Measurements from ENCODE around the gene XRCC3.
A peak's percentile ranks its signal among the peaks of the same experiment; 100 is the strongest.
"Not testable (repeated sequence)": the region's sequence is repeated elsewhere in the genome, so short reads cannot be mapped to it uniquely, and the experiment has no call there.

Gene XRCC3

DNA sequence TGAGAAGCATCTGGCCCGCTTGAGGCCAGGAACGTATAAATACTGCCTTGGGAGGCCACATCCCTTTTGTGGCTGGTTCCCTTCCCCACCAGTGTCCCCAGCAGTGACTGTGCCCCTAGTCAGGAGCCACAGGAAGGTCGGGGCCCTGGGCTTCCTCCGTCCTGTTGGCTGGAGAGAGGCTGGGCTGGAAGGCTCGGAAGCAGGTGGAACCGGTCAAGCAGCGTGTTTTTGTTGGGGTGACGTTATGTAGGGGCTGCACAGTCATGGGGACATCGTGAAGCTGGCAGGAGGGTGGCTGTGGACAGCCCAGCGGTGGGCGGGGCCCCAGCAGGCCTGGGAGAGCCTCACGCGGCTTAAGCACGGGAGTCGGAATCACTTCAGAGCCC is 10.1 kb downstream of the XRCC3 start:
- no peak for DNase-seq

DNA sequence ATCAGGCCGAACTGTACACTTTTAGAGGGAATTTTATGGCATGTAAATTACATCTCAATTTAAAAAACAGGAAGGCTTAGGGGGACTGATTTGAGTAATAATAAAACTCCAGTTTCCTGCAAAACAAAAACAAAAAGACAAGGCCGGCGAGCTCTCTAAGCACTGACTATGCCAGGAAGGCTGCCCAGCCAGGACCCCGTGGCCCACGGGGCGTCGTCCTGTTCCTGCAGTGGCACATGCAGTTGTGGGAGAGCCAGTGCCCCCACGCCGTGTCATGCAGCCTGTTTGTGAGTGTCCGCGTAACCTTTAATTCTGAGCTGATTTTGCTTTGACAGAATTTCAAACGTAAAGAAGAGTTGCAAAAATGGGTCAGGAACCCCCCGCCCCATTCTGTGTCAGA is 10.5 kb downstream of the XRCC3 start:
- DNase-seq: no peak

DNA sequence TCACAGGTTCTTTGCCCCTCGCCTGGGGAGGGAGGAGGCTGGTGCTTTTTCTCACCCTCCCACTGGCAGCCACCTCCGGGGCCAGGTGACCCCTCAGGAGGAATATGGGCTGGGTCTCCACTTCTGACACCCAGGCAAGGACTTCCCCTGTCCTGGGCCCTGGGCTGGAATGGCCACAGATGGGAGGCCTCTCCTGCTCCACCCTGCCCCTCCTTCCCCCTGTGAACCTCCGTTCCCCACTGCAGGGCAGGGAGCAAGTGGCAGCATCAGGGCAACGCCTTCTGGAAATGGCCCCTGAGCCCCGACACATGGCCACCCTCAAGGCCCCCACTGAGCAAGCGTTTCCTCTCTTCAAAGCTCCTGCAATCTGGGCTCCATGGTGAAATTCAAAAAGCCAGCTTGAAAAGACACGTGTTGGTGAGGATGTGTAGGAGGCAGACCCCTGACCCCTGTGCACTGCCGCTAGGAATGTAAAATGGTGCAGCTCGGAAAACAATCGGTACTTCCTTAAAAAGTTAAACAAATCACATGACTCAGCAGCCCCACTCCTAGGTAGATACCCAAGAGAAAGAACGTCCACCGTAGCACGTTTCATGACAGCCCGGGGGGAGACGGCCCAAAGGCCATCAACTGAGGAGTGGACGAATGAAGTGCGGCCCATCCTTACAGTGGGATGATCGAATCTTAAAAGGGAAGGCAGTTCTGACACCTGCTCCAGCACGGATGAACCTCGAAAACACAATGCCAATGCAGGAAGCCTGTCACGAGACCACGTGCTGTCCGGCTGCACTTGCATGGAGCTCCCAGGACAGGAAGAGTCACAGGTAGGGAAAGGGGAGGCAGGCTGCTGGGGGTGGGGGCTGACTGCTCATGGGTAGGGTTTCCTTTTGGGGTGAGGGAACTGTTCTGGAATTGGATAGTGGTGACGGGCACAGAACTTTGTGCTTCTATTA is 11.5 kb downstream of the XRCC3 start:
- no peak for DNase-seq

DNA sequence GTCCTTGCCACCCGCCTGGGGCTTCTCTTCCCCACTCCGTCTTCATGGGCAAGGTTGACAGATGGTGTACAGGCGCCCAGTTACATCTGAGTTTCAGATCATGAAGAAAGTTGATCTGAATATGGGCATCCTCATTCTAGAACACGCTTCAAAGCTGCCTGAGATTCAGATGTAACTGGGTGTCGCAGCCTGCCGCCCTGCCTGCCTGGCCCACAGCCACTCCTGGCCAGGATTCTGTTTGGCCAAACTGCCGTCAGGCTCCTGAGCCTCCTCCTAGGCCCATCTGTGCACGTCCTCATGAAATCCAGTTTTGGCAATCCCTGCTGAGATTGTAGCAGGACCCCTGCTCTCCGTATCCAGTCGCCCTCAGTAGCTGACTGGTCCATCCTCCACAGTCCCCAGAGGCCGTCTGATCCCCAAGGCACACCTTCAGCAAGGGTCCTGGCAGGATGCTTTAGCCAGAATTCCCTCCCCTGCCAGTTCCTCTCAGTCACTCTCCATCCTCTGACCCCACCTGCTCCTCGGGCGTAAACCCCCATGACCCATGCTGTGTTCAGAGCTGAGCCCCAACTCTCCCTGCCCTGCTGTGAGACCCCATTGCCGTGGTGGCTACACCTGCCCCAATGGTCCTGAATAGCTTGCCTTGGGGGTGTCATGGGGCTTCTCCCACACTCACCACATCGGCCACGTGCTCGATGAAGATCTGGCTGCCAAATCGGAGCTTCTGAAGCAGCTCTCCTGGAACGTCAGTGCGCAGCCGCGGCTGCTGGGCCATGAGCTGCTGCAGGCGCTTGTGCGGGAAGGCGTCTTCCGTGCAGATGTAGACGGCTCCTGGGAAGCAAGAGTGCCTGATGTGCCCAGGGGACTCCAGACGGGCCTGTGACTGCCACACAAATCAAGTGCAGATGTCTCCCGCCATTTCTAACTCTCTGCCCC is 12.5 kb downstream of the XRCC3 start:
- peak; percentile 80 to 89 for DNase-seq

DNA sequence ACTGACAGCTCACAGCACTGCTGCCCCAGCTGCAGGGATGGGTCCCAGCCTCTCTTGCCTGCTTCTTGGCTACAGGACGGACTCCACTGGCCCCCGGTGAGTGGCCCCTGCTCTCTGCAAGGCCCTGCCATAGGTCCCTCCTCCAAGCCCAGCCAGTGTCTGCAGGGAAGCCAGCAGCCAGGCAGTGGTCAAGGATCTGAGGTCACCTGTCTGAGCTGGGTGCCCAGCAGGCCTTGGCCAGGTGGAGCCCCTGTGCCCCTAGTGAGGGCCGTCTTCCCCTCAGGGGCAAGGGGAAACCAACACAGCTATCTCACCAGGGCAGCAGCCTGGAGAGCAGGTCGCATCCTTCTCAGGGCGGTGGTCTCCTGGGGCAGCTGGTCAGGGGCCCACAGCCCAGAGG is 13.2 kb downstream of the XRCC3 start:
- DNase-seq: no peak

DNA sequence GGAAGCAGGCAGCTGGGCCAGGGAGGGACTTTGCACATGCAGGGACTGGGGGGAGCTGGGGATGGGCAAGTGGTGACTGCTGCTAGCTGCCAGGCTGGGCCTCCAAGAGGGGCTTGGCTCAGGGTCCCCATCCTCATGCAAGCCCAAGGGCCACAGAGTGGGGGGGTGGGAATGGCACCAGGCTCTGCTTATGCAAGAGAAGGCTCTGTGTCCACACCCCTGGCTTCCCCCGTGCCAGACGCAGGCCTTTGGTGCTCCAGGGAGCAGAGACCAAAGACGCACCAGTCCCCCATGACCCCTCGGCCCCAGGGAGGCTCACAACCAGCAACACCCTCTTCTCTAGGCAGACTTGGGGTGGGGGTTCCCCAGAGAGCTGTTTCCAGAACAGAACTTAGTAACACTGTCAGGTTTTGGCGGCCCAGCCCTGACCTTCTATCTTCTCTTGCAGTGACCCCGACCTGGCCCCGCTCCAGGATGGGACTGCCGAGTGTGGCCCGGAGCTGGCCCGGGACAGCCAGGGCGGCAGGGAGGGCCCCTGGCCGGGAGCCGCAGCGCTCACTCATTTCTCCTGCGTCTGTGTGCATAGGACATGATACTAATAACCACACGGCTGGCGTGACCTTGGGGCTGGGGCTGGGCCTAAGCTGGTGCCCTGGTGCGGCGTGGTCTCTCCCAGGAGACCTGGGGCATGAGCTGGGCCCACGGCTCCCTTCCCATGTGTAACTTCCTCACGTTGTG is 14.3 kb downstream of the XRCC3 start:
- DNase-seq: no peak

DNA sequence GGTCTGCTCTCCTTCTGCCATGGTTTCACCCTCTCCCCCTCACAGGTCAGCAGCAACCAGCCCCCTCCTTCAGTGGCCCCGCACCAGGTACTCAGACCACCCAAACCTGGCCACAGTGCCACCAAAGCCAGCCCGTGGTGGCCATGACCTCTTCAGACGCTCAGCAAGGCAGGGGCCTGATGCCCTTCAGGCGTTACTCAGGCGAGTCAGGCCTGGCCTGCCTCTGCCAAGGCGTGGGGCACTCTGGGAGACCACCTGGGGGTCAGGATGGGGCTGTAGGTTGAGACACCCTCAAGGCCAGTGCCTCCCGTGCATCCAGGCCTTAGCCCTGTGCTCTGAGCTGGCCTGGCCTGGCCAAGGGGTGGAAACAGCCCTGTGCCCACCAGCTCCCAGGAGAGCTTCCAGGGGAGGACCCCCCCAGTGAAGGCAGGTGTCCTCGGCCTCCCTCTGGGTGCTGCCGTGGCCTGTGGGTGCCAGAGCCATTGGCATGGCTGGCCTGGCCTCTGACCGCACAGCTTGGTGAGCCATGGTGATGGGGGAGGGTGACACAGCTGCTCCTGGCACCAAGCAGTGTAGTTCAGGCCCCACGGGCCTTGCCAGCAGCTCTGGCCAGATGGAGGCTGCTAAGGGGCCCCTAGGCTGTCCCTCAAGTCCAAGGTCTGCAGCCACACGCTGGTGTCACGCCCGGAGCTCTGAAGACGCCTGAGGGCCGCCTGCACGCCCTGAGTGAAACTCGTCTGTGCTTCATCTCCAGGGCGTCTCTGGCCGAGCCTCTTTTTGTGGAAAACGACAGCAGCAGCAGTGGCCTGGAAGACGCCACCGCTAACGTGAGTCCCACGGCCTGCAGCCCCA is 15.1 kb downstream of the XRCC3 start:
- DNase-seq: peak in 1 of 2 experiments; percentile 64

DNA sequence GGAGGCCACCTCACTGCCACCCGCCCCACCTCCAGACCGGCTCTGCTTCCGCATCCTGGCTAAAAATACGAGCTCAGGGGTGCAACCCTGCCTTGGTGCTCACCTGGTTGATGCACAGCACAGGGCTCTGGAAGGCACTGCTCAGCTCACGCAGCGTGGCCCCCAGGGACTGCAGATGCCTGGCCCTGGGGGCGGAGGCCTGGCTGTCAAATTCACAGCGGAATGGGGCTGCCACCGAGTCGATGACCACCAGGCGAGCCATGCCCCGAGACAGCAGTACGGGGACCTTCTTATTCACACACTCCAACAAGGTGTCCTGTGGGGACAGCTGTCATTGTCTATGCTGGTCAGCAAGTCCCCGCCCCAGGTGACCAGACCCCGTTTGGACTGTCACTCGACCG is 16.0 kb downstream of the XRCC3 start:
- DNase-seq: no peak

DNA sequence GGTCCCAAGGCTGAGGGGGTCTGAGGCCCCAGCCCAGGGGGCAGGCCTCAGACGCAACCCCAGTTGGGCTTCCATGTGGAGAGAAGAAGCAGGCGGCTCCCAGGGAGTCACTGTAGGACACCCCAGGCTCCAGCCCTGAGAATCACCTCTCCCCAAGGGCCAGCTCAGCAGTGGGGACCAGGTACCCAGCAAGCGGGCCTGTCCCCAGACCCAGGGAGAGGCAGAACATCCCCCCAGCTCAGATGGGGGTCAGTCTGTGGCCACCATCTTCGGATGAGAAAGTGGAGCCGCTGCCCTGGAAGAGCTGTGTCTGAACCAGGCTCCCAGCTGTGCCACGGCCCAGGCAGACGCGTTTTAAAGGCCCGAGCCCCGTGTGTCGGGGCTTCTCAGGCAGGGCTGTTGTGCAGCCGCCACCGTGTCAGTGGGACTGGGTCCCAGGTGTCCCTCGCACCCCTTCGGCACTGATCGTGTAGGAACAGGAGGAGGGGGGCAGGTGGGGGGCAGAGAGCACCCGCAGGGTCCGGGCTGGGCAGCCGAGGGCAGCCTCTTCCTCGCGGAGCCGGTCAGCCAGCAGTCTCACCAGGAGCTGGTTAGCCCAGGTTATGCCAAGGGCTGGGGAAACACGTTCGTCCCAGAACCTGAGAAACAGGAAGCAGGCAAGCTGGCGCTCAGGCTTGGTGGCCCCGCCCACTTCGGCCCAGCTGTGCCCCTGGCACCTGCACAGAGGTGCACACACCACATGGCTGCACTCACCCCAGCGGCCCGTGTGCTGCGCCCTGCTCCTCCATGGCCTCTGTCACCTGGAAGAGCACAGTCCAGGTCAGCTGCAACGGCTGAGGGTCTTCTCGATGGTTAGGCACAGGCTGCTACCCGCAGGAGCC is 16.6 kb downstream of the XRCC3 start:
- DNase-seq: no peak

DNA sequence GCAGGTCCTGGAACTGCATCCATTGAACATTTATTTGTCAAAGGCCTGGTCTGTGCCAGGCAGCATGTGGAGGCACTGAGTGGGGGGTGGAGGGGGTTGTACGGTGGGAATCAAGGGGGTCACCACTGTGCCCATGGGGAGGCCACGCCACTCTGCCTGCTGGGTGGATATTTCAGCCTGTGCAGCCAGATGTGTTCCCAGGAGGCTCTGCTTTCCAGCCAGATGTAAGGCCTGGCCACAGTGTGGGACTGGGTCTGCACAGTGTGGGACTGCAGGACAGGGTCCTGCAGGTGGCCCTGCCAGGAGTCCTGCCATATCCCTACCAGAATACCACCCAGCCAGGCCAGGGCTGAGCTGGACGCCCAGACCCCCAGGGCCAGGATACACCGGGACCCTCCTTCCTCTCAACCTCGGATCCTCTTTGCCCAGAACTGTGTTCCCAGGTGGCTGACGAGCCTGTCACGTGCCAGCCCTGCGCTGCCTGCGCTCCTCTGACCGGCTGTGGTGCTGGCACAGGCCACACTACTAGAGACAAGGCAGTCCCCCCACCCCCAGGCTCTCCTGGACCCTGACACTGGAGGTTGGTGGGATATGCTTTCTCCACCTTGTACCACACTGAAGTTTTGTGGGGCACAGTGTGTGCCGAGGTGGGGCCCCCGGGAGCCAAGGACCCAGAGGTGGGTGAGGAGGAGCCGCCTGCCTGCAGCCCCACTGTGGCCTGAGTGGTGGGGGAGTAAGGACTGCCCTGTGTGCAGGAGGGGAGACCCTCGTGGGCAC is 17.5 kb downstream of the XRCC3 start:
- no peak for DNase-seq

DNA sequence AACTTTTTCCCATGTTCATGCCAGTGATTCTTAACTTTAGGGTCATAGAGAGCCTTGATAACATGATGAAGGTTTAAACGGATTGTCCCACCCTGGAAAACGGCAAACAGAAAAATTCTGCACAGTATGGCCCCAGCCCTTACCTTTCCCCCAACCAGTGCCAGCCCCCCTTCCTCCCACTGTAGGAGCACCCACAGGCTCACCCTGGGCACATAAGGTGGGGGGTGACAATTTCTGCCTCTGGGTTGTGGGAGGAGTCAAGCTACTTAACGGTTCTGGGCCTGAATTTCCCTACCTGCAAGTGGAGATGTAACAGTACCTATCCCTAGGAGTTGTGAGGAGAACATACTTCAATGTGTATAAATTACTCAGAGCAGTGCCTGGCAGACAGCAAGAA is 18.0 kb downstream of the XRCC3 start:
- no peak for DNase-seq

DNA sequence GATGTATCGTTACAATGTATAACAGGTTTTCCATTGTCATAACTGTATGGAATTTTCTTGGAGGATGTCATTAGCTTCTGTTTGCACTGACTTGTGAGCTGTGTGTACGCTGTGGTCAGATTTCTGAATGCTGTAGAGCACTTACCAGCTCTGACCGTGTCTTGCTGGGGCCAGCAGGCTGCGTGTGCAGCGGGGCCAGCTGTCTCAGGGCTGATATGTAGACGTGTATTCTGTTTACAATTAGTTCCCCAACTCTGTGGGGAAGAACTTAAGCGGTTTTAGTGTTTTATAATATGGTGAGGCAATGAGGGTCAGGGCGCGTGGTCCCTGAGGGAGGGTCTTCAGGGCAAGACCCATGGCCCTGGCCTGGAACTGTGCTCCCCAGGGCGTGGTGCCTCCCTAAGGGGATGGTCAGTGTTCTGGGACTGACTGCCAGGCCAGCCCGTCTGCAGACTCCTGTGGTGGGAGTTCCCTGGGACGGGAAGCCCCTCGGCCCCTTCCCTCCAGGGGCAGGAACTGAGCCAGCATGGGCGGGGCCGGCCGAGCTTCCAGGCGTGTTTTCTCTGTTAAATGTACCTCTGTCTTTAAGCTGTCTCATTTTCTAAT is 18.7 kb downstream of the XRCC3 start:
- no peak for DNase-seq

DNA sequence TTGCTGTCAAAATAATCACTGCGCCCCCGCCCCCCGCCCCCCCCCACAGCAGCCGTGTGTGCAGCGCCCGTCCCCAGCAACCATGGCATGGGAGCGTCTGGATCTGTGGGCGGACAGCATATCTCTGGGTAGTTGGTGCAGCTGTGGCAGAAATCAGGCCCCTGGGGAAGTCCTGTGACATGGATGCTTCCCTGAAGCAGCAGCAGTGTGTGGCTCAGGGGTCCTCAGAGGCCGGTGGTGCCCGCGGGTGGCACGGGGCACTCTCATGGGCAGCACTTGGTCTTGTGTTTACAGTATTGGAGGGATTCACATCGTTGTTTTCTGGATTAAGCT is 19.2 kb downstream of the XRCC3 start:
- no peak for DNase-seq

DNA sequence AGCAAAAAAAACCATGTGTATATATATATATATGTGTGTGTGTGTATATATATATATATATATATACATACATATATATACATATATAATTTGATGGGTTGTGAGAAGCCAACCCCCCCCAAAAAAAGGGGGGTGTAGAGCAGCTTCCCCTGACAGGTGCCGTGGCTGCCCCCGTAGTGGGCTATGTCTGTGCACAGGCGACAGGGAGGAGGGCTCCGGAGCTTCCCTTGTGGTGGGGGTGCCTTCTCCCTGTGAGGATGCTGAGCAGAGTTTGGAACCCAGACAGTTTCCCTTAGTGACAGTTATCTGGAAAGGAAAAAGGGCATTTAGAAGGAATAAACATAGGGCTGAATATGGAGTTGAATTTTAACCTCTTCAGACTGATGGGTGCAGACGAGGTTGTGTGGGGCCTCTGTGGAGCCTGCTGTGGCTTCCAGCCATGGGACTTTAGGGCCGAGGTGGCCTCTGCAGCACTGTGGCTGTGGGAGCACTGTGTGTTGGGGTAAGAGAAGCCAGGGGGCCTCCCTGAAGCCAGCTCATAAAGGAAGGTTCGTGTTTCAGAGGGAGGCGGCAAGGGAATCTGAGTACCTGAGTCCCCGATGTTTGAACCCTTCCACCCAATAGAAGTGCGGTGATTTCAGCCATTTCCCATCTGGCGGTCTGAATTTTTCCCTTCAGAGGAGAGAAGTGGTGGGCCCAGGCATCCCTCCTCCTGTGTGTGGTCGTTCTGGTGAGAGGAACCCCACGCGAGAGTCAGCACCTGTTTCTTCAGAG is 19.8 kb downstream of the XRCC3 start:
- DNase-seq: no peak

DNA sequence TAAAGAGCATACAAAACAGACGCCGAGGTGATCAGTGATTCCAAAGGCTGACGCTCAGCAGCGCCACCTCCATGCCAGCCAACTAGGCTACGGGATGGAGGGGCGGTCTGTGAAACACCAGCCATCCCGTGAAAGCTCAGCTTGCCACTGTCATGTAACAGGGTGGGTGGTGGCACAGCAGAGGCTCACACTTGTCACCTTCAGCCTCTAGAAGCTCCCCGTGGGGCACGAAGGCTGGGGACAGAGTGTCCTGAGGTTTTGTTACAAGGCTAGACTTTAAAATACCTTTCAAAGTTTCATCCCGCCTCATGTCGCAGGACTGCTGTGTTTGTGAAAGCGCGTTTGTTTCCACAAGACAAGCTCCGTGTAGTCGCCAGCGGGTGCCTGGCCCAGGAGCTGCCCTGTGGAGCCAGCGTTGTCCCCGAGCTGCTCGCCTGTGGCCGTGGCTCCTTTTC is 20.7 kb downstream of the XRCC3 start:
- no peak for DNase-seq

DNA sequence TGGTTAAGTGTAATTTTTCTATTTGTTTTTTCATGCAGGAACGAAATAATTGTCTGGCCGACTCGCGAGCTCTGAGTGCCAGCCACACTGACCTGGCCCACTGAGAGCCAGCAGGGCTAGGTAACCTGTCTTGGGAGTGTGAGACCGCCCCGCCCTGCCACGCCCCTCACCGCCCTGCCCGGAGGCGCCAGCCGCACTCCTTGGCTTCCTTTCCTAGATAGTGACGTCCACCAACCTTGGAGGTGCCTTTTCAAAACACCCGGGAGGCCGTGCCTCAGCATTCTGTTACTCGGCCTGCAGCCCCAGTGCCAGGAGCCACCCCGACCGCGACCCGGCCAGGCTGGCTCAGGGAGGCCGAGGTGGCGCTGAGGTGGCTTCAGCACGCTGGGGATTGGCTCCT is 21.7 kb downstream of the XRCC3 start:
- no peak for DNase-seq

DNA sequence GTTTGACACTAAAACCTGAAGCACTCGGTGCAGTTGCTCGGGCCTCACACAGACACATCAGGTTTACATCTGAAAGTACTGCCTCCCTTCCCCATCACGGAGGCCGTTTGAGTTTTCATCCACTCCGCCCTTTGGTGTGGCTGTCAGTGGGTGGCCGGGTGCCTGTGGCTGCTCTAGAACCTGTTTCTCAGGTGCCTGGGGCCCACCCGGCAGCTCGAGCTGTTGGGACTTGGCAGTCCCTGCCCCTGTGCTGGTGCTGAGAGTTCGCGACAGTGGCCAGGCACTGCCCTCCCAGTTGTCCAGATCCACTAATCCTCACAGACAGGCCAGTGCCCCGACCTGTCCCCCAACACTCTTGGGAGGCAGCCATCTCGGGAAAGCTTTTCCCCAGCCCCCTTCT is 22.4 kb downstream of the XRCC3 start:
- DNase-seq: no peak

DNA sequence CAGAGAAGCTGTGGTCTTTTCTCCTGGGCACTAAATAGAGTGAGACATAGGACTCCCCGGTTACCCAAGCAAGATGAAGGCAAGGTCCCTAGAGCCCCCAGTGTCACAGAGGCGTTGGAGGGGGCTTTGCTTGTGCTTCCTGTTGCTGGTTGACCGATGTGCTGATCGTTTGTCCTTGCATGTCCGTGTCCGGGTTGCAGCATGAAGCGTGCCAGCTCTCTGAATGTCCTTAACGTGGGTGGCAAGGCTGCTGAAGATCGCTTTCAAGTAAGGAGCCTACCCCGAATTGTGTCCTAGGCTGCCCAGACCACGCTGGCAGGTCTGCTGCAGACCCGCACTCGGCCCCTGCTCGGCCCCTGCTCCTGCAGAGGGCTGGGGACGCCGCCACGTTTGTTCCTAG is 23.1 kb downstream of the XRCC3 start:
- DNase-seq: no peak

DNA sequence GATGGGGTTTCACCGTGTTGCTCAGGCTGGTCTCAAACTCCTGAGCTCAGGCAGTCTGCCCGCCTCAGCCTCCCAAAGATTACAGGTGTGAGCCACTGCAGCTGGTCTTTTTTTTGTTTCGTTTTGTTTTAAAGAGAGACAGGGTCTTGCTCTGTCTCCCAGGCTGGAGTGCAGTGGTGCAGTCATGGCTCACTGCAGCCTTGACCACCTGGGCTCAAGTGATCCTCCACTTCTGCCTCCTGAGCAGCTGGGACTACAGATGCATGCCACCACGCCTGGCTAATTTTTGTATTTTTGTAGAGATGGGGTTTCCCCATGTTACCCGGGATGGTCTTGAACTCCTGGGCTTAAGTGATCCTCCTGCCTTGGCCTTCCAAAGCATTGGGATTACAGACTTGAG is 23.6 kb downstream of the XRCC3 start:
- DNase-seq: not testable (repeated sequence)
